Measurements from ENCODE around the gene SHROOM3.

Gene SHROOM3

GRCh38 chr4:76582074-76582816 lies 147.2 kb downstream of the SHROOM3 start:
- DNase-seq = no peak
- in situ Hi-C loops (cut with MboI; ENCODE audit: low pct_unique_long_range_greater_than_20kb, low sequenced_read_pairs) = no loop called here

- in situ Hi-C loops (cut with MboI; ENCODE audit: low pct_unique_long_range_greater_than_20kb, low sequenced_read_pairs) = no loop called here
- no peak for DNase-seq
Observed at GRCh38 chr4:76582817-76583087, 147.7 kb downstream of the SHROOM3 start.

- DNase-seq = no peak
- in situ Hi-C loops (cut with MboI; ENCODE audit: low pct_unique_long_range_greater_than_20kb, low sequenced_read_pairs) = no loop called here
Observed at GRCh38 chr4:76584241-76585152, 149.5 kb downstream of the SHROOM3 start.

GRCh38 chr4:76585272-76585671 lies 150.2 kb downstream of the SHROOM3 start:
- in situ Hi-C loops (cut with MboI; ENCODE audit: low pct_unique_long_range_greater_than_20kb, low sequenced_read_pairs) = no loop called here
- no peak for DNase-seq

GRCh38 chr4:76585897-76586360 lies 150.9 kb downstream of the SHROOM3 start:
- DNase-seq = no peak
- in situ Hi-C loops (cut with MboI; ENCODE audit: low pct_unique_long_range_greater_than_20kb, low sequenced_read_pairs) = no loop called here

GRCh38 chr4:76588274-76588673 lies 153.2 kb downstream of the SHROOM3 start:
- no peak for DNase-seq
- in situ Hi-C loops (cut with MboI; ENCODE audit: low pct_unique_long_range_greater_than_20kb, low sequenced_read_pairs) = no loop called here

- in situ Hi-C loops (cut with MboI; ENCODE audit: low pct_unique_long_range_greater_than_20kb, low sequenced_read_pairs) = no loop called here
- no peak for DNase-seq
Observed at GRCh38 chr4:76589402-76589801, 154.4 kb downstream of the SHROOM3 start.

- no peak for DNase-seq
- in situ Hi-C loops (cut with MboI; ENCODE audit: low pct_unique_long_range_greater_than_20kb, low sequenced_read_pairs) = no loop called here
Observed at GRCh38 chr4:76589872-76590797, 155.1 kb downstream of the SHROOM3 start.

GRCh38 chr4:76590798-76591281 lies 155.8 kb downstream of the SHROOM3 start:
- in situ Hi-C loops (cut with MboI; ENCODE audit: low pct_unique_long_range_greater_than_20kb, low sequenced_read_pairs) = no loop called here
- no peak for DNase-seq

- in situ Hi-C loops (cut with MboI; ENCODE audit: low pct_unique_long_range_greater_than_20kb, low sequenced_read_pairs) = no loop called here
- DNase-seq = no peak
Observed at GRCh38 chr4:76591992-76592391, 157.0 kb downstream of the SHROOM3 start.

- in situ Hi-C loops (cut with MboI; ENCODE audit: low pct_unique_long_range_greater_than_20kb, low sequenced_read_pairs) = no loop called here
- no peak for DNase-seq
Observed at GRCh38 chr4:76592460-76592859, 157.4 kb downstream of the SHROOM3 start.

GRCh38 chr4:76594173-76594572 lies 159.1 kb downstream of the SHROOM3 start:
- in situ Hi-C loops (cut with MboI; ENCODE audit: low pct_unique_long_range_greater_than_20kb, low sequenced_read_pairs) = no loop called here
- no peak for DNase-seq

- DNase-seq = no peak
- in situ Hi-C loops (cut with MboI; ENCODE audit: low pct_unique_long_range_greater_than_20kb, low sequenced_read_pairs) = no loop called here
Observed at GRCh38 chr4:76595435-76595834, 160.4 kb downstream of the SHROOM3 start.

- in situ Hi-C loops (cut with MboI; ENCODE audit: low pct_unique_long_range_greater_than_20kb, low sequenced_read_pairs) = no loop called here
- no peak for DNase-seq
Observed at GRCh38 chr4:76596713-76597112, 161.7 kb downstream of the SHROOM3 start.

- in situ Hi-C loops (cut with MboI; ENCODE audit: low pct_unique_long_range_greater_than_20kb, low sequenced_read_pairs) = no loop called here
Observed at GRCh38 chr4:76597423-76597979, 162.5 kb downstream of the SHROOM3 start.

GRCh38 chr4:76600447-76600846 lies 165.4 kb downstream of the SHROOM3 start:
- in situ Hi-C loops (cut with MboI; ENCODE audit: low pct_unique_long_range_greater_than_20kb, low sequenced_read_pairs) = no loop called here
- DNase-seq = no peak

More at GRCh38 chr4:76597423-76597979, 162.5 kb downstream of the SHROOM3 start:
- DNase-seq = no peak

GRCh38 chr4:76601791-76602190 lies 166.8 kb downstream of the SHROOM3 start:
- in situ Hi-C loops (cut with MboI; ENCODE audit: low pct_unique_long_range_greater_than_20kb, low sequenced_read_pairs) = no loop called here

GRCh38 chr4:76605099-76605563 lies 170.1 kb downstream of the SHROOM3 start:
- in situ Hi-C loops (cut with MboI; ENCODE audit: low pct_unique_long_range_greater_than_20kb, low sequenced_read_pairs) = no loop called here
- DNase-seq = no peak

More at GRCh38 chr4:76601791-76602190, 166.8 kb downstream of the SHROOM3 start:
- no peak for DNase-seq
